ENCODE measurements around the gene CLDN22.

CLDN22 gene

GRCh38 chr4:183337833-183338232 is 17.8 kb upstream of the CLDN22 start:
- ChIA-PET POLR2A (no interaction called here), CTCF (no interaction called here)
- DNase-seq (ENCODE audit: extremely low spot score) = no peak
- TF ChIP-seq, protein P1, sequence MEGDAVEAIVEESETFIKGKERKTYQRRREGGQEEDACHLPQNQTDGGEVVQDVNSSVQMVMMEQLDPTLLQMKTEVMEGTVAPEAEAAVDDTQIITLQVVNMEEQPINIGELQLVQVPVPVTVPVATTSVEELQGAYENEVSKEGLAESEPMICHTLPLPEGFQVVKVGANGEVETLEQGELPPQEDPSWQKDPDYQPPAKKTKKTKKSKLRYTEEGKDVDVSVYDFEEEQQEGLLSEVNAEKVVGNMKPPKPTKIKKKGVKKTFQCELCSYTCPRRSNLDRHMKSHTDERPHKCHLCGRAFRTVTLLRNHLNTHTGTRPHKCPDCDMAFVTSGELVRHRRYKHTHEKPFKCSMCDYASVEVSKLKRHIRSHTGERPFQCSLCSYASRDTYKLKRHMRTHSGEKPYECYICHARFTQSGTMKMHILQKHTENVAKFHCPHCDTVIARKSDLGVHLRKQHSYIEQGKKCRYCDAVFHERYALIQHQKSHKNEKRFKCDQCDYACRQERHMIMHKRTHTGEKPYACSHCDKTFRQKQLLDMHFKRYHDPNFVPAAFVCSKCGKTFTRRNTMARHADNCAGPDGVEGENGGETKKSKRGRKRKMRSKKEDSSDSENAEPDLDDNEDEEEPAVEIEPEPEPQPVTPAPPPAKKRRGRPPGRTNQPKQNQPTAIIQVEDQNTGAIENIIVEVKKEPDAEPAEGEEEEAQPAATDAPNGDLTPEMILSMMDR (IDR thresholded peaks at IDR 0.05; ENCODE audit: control extremely low read depth, extremely low read depth, low read depth, missing control alignments) = no peak

DNA sequence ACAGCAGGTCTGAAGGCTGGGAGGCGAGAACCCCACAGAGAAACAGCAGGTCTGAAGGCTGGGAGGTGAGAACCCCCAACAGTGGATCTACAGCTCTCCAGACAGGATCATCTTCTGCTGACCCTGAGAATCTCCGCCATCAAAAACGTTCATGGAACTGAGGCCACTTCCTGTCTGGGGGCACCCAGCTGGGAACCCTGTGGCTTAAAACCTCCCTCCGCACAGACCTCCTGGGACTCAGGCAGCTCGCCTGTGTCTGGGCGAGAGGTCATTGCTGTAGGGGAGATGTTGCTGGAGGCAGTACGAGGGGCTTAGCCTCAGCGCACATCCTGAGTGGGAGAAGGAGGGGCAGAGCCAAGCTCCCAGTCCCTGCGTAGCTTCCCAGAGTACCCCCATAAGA is 17.3 kb upstream of the CLDN22 start:
- ChIA-PET POLR2A (no interaction called here), CTCF (no interaction called here)
- no peak for DNase-seq (ENCODE audit: extremely low spot score)
- TF ChIP-seq, protein P1 (IDR thresholded peaks at IDR 0.05; ENCODE audit: control extremely low read depth, extremely low read depth, low read depth, missing control alignments) = no peak

DNA sequence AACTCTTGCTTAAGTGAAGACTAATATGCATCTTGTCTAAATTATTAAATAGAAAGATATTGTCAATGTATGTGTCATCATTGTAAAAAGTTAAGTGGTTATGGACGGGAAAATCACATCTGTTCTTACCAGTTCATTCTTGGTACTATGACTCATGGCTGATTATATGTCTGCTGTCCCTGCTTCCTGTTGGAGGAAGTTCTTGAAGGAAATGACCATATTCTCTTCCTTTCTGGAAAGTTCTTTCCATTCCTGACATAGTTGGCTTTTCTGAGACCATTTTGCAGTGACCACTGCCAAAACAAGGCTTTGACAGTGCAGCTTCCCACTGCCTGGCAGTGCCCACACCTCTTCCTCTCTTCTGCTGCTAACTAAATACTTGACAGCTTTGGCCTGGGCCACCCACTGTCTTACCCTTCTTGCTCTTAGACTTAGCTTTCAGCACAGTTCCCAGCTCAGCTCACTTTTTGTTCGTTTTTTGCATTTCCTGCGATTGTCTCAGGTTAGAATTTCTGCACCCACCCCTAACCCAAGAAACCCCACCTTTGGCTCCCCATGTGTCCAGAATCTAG is 15.4 kb upstream of the CLDN22 start:
- TF ChIP-seq, protein P1 (IDR thresholded peaks at IDR 0.05; ENCODE audit: control extremely low read depth, extremely low read depth, low read depth, missing control alignments) = no peak
- ChIA-PET CTCF (no interaction called here), POLR2A (no interaction called here)
- DNase-seq (ENCODE audit: extremely low spot score) = no peak

GRCh38 chr4:183333983-183334382 is 13.9 kb upstream of the CLDN22 start:
- no peak for DNase-seq (ENCODE audit: extremely low spot score)
- TF ChIP-seq, protein P1 (IDR thresholded peaks at IDR 0.05; ENCODE audit: control extremely low read depth, extremely low read depth, low read depth, missing control alignments) = no peak
- ChIA-PET CTCF (no interaction called here), POLR2A (no interaction called here)

- ChIA-PET POLR2A (no interaction called here), CTCF (interaction anchor here (1.4 kb wide), 1 partner anchor 12 kb away, joined by 3 read pairs; no protein-coding TSS in a partner anchor)
- no peak for DNase-seq (ENCODE audit: extremely low spot score)
- TF ChIP-seq, protein P1 (IDR thresholded peaks at IDR 0.05; ENCODE audit: control extremely low read depth, extremely low read depth, low read depth, missing control alignments) = no peak
Measured at GRCh38 chr4:183333202-183333601, 13.1 kb upstream of the CLDN22 start.

DNA sequence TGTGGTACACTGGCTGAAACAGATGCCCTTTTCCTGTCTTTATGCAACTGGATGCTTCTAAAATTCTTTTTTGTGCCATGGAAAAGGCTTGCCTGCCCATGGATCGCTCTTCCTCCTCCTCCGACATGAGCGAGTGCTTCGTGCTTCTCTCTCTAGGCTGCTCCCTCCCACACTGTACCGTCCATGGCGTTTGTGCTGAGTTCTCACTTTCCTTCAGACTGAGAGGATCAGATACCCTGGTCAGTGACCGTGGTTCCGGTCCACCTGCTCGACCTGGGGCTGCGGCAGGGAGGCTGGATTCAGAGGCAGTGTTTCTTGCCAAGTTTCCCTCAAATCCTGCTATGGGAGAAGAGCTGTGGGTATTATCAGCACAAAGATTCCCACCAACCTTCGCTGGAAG is 12.4 kb upstream of the CLDN22 start:
- no peak for DNase-seq (ENCODE audit: extremely low spot score)
- CTCF ChIA-PET = interaction anchor here (1.4 kb wide), 1 partner anchor 11 kb away, joined by 3 read pairs; no protein-coding TSS in a partner anchor
- TF ChIP-seq, protein P1 (IDR thresholded peaks at IDR 0.05; ENCODE audit: control extremely low read depth, extremely low read depth, low read depth, missing control alignments) = no peak
- POLR2A ChIA-PET = no interaction called here

- TF ChIP-seq, protein P1 (IDR thresholded peaks at IDR 0.05; ENCODE audit: control extremely low read depth, extremely low read depth, low read depth, missing control alignments) = no peak
- POLR2A ChIA-PET = no interaction called here
Measured at GRCh38 chr4:183330841-183331240, 10.8 kb upstream of the CLDN22 start.

More at GRCh38 chr4:183330841-183331240, 10.8 kb upstream of the CLDN22 start:
- CTCF ChIA-PET = no interaction called here
- DNase-seq (ENCODE audit: extremely low spot score) = no peak

Measured in GM10248 (cell line).